ENCODE measurements around the gene PRKCH. TPM values are rescaled to one million over a fixed set of nuclear protein-coding genes. Genes with fewer than 3 reads are reported as not detected.

PRKCH gene
- total RNA-seq, 2 donors from 2014 or later = 7.2 to 8.6 TPM

DNA sequence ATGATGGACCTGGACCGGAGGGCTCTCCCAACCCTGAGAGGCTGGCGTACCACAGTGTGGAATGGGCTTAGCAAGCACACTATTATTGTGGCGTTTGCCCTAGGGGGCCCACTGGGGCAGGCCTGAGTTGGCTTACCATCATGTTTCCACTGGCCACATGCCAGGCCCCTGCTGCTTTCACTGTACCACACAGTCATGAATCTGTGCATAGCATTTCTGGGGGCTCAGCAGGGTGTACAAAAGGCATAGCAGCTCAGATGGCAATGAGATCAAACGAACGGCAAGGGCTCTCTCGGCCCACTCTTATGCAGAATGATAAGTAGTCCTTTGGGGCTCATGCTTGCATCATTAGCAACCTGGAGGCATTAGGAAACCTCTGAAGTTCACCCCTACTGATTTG, 236.9 kb downstream of the PRKCH start:
- Histone ChIP-seq H3K27ac (ENCODE audit: low read depth, low read length) (no peak overlapping the region), H3K9me3 (ENCODE audit: control insufficient read depth, low read length) (no peaks in the 10 kb centered on the region), H3K27me3 (ENCODE audit: control insufficient read depth, insufficient read depth, low read length, poor library complexity, severe bottlenecking) (no peaks in the 10 kb centered on the region), H3K4me1 (ENCODE audit: control insufficient read depth, insufficient read depth, low read length) (peaks cover 5% of the 10 kb centered on the region), H3K36me3 (ENCODE audit: control insufficient read depth, insufficient read depth, low read length) (no peaks in the 10 kb centered on the region), H3K9ac (ENCODE audit: extremely low read depth, low read length, poor library complexity, severe bottlenecking) (no peak overlapping the region), H3K4me3 (ENCODE audit: low read length) (no peak overlapping the region)
- Mint-ChIP-seq H3K27ac (no peak overlapping the region), H3K4me1 (peaks cover 29% of the 10 kb centered on the region), H3K27me3 (ENCODE audit: insufficient read depth) (no peaks in the 10 kb centered on the region), H3K36me3 (ENCODE audit: low read depth) (no peaks in the 10 kb centered on the region), H3K4me3 (no peak overlapping the region), H3K9me3 (no peaks in the 10 kb centered on the region)
- 87 to 92% methylated on average over 5 to 6 of the region's 6 CpGs for WGBS, 2 experiments (ENCODE audit: insufficient coverage in 1 of 2, insufficient read length in 1 of 2)
- no peak for DNase-seq
- TF ChIP-seq, protein P1, sequence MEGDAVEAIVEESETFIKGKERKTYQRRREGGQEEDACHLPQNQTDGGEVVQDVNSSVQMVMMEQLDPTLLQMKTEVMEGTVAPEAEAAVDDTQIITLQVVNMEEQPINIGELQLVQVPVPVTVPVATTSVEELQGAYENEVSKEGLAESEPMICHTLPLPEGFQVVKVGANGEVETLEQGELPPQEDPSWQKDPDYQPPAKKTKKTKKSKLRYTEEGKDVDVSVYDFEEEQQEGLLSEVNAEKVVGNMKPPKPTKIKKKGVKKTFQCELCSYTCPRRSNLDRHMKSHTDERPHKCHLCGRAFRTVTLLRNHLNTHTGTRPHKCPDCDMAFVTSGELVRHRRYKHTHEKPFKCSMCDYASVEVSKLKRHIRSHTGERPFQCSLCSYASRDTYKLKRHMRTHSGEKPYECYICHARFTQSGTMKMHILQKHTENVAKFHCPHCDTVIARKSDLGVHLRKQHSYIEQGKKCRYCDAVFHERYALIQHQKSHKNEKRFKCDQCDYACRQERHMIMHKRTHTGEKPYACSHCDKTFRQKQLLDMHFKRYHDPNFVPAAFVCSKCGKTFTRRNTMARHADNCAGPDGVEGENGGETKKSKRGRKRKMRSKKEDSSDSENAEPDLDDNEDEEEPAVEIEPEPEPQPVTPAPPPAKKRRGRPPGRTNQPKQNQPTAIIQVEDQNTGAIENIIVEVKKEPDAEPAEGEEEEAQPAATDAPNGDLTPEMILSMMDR (conservative IDR thresholded peaks at IDR 0.05) = no peak

DNA sequence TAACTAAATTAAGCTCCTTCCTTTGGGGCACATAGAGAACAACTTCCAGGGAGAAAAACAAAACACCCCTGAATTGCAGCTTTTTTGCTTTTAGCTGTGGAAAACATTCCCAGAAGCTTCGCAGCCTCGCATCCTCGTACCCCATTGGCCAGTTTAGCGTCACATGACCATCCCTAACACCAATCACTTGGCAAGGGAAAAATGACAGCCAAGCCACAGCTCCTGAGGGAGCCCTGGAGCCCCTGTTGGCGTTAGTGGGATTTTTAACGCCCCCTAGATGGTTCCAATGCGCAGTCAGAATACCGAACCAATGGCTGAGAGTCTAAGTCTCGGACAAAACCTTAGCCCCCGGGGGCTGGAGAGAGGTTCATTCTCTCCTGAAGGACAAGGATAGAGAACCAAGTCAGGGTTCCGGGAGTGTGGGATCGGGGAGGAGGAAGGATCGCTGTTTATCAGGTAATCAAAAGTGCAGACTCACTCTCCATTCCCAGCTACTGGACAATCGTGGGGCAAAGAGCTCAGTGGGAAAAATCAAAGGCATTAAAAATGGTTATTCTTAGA, 238.3 kb downstream of the PRKCH start:
- TF ChIP-seq, protein P1 (conservative IDR thresholded peaks at IDR 0.05) = peak; percentile 14
- no peak overlapping the region for H3K27ac ChIP-seq (ENCODE audit: low read depth, low read length)
- WGBS, 2 experiments (ENCODE audit: insufficient coverage in 1 of 2, insufficient read length in 1 of 2) = 91 to 96% methylated on average over 12 to 14 of the region's 14 CpGs

DNA sequence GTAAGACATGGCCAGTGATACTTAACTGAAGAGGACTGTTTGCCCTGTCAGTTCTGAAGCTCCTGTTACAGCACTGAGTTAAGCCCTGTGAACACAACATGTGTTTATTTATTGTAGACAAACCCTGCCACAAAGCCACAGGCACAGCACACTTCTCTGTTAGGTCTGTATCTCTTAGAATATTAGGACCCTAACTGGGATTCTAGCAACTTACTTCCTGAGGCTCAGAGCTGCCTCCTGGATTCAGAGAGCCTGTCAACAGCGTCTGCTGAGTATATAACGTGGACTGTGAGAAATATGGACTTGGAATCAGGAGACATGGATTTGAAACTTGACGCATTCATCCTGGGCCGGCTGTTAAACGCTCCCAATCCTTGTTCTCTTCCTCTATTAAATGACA, 238.9 kb downstream of the PRKCH start:
- Histone ChIP-seq H3K9ac (ENCODE audit: extremely low read depth, low read length, poor library complexity, severe bottlenecking) (no peak overlapping the region), H3K27ac (ENCODE audit: low read depth, low read length) (no peak overlapping the region), H3K36me3 (ENCODE audit: control insufficient read depth, insufficient read depth, low read length) (no peaks in the 10 kb centered on the region), H3K4me1 (ENCODE audit: control insufficient read depth, insufficient read depth, low read length) (peaks cover 13% of the 10 kb centered on the region), H3K27me3 (ENCODE audit: control insufficient read depth, insufficient read depth, low read length, poor library complexity, severe bottlenecking) (no peaks in the 10 kb centered on the region), H3K9me3 (ENCODE audit: control insufficient read depth, low read length) (no peaks in the 10 kb centered on the region), H3K4me3 (ENCODE audit: low read length) (no peak overlapping the region)
- H3K36me3 Mint-ChIP-seq (ENCODE audit: low read depth) = no peaks in the 10 kb centered on the region
- H3K4me3 Mint-ChIP-seq = no peak overlapping the region
- WGBS, 2 experiments (ENCODE audit: insufficient coverage in 1 of 2, insufficient read length in 1 of 2) = 73 to 100% methylated on average over 2 to 4 of the region's 5 CpGs
- H3K4me1 Mint-ChIP-seq = peaks cover 35% of the 10 kb centered on the region
- DNase-seq = no peak
- TF ChIP-seq, protein P1 (conservative IDR thresholded peaks at IDR 0.05) = no peak
- H3K27me3 Mint-ChIP-seq (ENCODE audit: insufficient read depth) = peaks cover 3% of the 10 kb centered on the region
- no peak overlapping the region for H3K27ac Mint-ChIP-seq
- no peaks in the 10 kb centered on the region for H3K9me3 Mint-ChIP-seq

More for the DNA sequence above, 238.3 kb downstream of the PRKCH start:
- Histone ChIP-seq H3K4me1 (ENCODE audit: control insufficient read depth, insufficient read depth, low read length) (peaks cover 13% of the 10 kb centered on the region), H3K4me3 (ENCODE audit: low read length) (no peak overlapping the region), H3K9ac (ENCODE audit: extremely low read depth, low read length, poor library complexity, severe bottlenecking) (no peak overlapping the region), H3K27me3 (ENCODE audit: control insufficient read depth, insufficient read depth, low read length, poor library complexity, severe bottlenecking) (no peaks in the 10 kb centered on the region), H3K9me3 (ENCODE audit: control insufficient read depth, low read length) (no peaks in the 10 kb centered on the region), H3K36me3 (ENCODE audit: control insufficient read depth, insufficient read depth, low read length) (no peaks in the 10 kb centered on the region)
- Mint-ChIP-seq H3K36me3 (ENCODE audit: low read depth) (no peaks in the 10 kb centered on the region), H3K27ac (no peak overlapping the region), H3K4me1 (peaks cover 31% of the 10 kb centered on the region), H3K9me3 (no peaks in the 10 kb centered on the region), H3K27me3 (ENCODE audit: insufficient read depth) (peaks cover 3% of the 10 kb centered on the region), H3K4me3 (no peak overlapping the region)
- no peak for DNase-seq

Data from endodermal cell (in vitro differentiated cells).